GOT3 (cell line): ENCODE results near the gene ATAD3C.
"Not testable (repeated sequence)": the region's sequence is repeated elsewhere in the genome, so short reads cannot be mapped to it uniquely, and the experiment has no call there.

ENCODE experiments used
- DNase-seq: peaks from one replicate; lab custom pipeline; 2025; ENCODE audit warnings: mixed read lengths; lab: John Stamatoyannopoulos, UW

Gene ATAD3C

GRCh38 chr1:1418464-1419362 lies 30.8 kb upstream of the ATAD3C start:
- no peak for DNase-seq

- DNase-seq = no peak
These were observed 30.1 kb upstream of the ATAD3C start for GRCh38 chr1:1419363-1419812.

GRCh38 chr1:1419813-1420653 lies 29.5 kb upstream of the ATAD3C start:
- no peak for DNase-seq

GRCh38 chr1:1420654-1421141 lies 28.8 kb upstream of the ATAD3C start:
- DNase-seq = no peak

- DNase-seq = no peak
These were observed 28.2 kb upstream of the ATAD3C start, which contains the start of gene ANKRD65 for GRCh38 chr1:1421147-1421906. Gene ANKRD65, minus strand, starts transcription at chr1:1421276. Its CDS starts 271 bp downstream, at chr1:1421005.

- DNase-seq = no peak
These were observed 27.5 kb upstream of the ATAD3C start for GRCh38 chr1:1421907-1422464.

GRCh38 chr1:1422465-1423244 lies 26.8 kb upstream of the ATAD3C start:
- DNase-seq = no peak

GRCh38 chr1:1423245-1423597 lies 26.3 kb upstream of the ATAD3C start:
- no peak for DNase-seq

- DNase-seq = no peak
These were observed 24.8 kb upstream of the ATAD3C start for GRCh38 chr1:1424707-1425106.

GRCh38 chr1:1425426-1425752 lies 24.1 kb upstream of the ATAD3C start:
- no peak for DNase-seq

- no peak for DNase-seq
These were observed 23.6 kb upstream of the ATAD3C start for GRCh38 chr1:1425753-1426495.

GRCh38 chr1:1426496-1427105 lies 22.9 kb upstream of the ATAD3C start:
- DNase-seq = no peak

- DNase-seq = no peak
These were observed 22.2 kb upstream of the ATAD3C start for GRCh38 chr1:1427106-1427819.

- DNase-seq = no peak
These were observed 21.7 kb upstream of the ATAD3C start for GRCh38 chr1:1427820-1428148.

GRCh38 chr1:1428174-1428573 lies 21.3 kb upstream of the ATAD3C start:
- no peak for DNase-seq

- not testable (repeated sequence) for DNase-seq
These were observed 20.5 kb upstream of the ATAD3C start for GRCh38 chr1:1428967-1429366.

GRCh38 chr1:1429671-1430073 lies 19.8 kb upstream of the ATAD3C start:
- no peak for DNase-seq

- no peak for DNase-seq
These were observed 19.1 kb upstream of the ATAD3C start for GRCh38 chr1:1430114-1430982.
